Medulla oblongata (tissue), 1 donor: ENCODE measurements around the gene RAB14.

Experiments used
- DNase-seq: peaks from one replicate; pipeline ENCODE4 v3.0.0-alpha.2; 2015; ENCODE audit errors: extremely low spot score

Gene RAB14

DNA sequence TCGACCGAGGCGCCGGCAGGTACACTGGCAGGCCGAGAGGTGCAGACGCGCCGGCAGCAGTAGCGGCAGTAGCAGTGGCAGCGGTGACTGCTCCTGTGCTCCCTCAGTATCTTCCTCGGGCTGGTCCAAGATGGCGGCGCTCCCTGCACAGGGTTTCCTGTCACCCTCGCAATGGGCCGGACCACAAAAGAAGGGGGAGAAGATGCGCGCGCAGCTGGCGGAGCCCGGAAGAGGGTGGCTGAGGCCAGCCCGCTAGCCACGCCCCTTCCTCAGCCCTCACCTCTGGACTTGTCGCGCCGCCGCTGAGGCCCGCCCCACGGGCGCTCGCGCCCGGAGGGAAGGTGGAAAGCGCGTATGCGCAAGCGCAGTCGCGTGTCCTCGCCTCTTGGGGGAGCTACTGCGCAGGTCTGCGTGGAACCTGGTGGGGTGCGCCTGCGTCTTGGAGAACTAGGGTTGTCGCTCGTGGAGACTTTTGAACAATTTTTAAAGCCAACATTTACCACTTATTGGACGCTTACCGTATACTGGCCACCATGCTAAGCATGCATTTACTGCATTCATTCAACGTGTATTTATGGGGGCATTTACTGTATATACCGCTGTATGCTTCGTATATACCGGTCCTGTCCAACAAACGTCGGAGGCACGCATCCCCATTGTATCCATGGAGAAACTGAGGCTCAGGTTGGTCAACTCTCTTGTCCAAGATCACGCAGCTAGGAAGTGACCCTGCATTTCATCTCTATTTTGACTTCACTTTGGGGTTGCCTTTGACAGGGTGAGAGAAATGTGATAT, at the start of gene RAB14:
Gene RAB14 (minus strand): TSS at position 132 of the 796 bp plus-strand sequence. CDS start 8,457 bp downstream, outside the sequence.
- DNase-seq: peak; percentile 99

DNA sequence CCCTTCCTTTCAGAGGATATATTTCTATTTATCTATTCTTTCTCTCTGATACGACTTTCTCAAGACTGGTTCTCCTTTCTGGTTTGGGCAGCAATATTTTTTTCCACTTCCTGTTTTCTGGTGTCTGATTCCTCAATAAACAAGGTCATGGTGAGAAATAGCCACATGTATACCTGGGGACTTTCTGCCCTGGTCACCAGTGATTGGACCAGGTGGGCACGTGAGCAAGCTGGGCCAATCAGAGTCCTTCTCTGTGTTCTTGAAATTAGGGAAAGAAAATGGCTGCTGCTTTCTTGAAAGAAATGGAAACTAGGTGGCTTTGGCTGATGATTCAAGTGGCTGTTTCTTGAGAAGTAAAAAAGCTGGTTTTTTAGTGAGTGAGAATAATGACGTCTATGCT, 47.9 kb upstream of the RAB14 start:
- DNase-seq: no peak

DNA sequence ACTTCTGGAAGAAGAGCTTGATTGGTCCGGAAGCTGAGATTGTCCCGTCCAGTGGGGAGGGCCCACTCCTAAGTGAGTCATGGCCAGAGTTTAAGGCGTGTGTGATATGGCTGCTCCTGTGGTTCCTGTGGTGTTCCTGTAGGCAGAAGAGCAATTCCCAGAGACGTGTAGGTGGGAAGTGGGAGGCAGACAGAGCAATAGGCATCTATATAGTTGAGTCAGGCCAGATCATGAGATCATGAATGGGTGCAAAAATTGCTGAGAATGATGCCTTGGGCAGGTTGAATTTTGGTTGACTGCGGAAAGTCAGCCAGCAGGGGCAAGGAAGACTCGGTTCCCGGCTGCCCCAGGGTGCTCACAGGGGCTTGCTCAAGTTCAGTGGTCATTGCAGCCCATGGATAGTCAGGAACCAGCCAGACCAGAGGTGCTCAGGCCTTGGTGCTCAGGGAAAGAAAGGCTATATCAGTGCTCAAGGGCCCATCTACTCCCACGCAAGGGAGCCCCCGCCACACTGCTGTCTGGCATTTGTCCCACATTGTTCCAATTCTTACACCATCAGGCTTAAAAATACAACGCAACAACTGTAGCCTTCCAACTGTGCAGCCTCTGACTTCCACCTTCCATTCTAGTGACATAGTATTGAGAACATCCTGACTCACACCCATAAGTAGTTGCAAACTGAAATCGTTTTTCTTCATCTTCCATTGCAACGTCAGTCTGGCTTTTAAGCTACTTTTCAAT, 45.3 kb upstream of the RAB14 start:
- no peak for DNase-seq

DNA sequence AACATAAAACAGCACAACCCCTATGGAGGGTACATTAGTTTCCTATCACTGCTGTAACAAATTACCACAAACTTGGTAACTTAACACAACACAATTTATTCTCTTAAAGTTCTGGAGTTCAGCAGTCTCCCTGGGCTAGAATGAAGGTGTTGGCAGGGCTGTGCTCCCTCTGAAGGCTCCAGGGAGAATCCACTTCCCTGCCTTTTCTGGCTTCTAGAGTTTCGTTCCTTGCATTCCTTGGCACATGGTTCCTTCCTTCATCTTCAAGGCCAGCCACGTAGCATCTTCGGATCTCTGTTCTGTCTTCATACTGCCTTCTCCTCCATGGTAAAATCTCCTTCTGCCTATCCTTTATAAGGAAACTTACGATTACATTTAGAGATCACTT, 41.3 kb upstream of the RAB14 start:
- DNase-seq: no peak

DNA sequence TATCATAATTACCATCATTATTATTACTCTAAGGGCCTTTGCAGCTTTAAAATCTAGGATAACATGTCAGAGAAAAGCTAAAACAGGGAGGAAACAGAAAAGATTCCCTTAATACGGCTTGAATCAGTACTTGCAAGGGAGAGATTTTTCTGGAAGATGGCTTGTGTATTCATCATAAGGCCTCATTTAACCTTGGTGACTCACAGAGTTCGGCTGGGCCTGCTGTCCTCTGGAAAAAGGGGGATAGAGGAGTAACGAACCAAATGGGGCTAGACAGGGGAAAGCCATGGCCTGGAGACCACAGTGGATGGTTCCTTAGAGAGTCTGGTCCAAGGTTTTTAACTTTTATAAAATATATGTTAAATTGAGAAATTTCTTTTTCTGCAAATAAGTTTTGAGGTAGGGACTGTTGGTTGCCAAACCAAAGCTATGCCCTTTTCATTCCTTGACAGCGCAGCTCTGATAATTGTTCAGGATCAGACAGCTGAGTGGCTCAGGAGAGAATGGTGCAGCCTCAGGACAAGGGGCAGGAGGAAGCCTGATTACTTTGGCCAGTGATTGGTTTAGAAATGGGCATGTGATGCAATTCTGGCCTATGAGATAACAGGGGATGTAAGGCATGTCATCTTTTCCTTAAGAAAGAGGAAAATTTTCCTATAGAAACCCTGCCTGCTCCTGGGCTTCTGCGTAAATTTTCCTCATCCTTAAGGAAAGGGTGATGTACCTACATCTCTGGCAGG, 40.7 kb upstream of the RAB14 start:
- no peak for DNase-seq

DNA sequence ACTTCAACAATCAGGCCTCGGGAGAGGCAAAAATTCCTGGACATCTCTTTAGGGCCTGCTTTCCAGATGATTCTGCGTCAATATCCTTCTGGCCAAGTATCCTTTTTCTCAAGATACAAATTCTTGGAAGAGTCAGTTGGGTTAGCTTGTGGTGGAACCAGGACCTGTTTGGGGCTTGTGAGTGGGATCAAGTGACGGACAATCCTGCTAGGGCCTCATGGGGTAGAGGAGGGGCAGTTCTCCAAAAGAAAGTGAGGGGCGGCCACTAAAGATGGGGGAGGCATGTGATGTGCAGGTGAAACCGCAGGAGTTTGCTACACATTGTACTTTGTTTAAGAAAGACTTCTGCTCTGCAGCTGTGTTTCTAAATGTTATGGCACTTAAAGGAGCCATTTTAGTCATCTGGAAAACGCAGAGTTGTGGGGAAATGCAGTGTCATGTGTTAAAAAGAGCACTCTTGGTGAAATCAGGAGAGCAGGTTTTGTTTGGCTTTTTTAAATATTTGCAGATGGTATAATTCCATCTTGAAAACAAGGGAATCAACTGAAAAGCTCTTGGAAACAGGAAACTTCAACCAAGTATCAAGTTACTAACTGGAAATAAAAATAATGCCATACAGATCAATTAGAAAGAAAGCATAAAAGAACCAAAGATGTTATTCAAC, 38.9 kb upstream of the RAB14 start:
- DNase-seq: no peak

DNA sequence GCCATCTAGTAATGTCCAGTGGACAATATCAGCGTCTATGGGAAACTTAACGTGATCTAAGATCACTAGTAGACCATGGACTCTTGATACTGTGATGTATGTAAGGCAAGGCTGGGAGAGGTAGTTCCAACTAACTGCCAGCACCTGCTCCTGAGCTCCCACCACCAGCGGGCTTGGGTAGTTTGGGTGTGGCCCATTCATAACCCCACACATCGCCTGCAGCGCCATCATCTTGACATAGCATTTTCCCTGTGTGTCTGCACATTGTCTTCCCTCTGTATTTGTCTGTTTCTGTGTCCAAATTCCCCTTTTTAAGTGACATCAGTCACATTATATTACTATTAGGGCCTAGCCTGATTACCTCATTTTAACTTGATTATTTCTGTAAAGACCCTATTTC, 38.2 kb upstream of the RAB14 start:
- no peak for DNase-seq

DNA sequence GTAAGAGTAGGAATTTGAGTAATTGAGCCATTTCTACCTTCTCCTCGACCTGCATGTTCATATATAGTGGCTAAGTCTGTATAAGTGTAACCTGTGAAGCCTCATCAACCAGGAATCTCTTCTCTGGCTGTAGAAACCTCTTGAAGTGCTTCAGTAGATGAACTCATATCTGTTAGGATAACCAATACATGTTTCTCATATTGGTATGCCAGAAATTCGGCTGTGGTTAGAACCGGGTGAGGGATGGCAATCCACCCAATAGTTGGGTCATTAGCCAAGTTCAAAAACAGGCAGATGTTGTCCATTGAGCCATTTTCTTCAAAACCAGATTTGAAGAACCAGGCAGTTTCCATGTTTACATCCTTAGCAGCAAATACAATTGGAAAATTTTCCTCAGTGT, 37.4 kb upstream of the RAB14 start:
- DNase-seq: no peak

DNA sequence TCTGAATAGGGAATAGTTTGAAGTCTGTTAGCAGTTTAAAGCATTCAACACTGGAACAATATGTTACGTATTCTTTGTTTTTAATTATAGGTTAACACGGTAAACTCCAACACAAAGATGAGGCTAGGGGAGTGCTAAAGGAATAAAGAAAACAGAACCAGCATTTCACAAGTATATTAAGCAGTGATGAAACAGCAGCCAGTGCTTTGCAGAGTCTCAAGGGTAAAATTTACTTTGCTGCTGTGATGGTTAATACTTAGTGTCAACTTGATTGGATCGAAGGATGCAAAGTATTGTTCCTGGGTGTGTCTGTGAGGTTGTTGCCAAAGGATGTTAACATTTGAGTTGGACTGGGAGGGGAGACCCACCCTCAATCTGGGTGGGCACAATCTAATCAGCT, 36.2 kb upstream of the RAB14 start:
- no peak for DNase-seq

DNA sequence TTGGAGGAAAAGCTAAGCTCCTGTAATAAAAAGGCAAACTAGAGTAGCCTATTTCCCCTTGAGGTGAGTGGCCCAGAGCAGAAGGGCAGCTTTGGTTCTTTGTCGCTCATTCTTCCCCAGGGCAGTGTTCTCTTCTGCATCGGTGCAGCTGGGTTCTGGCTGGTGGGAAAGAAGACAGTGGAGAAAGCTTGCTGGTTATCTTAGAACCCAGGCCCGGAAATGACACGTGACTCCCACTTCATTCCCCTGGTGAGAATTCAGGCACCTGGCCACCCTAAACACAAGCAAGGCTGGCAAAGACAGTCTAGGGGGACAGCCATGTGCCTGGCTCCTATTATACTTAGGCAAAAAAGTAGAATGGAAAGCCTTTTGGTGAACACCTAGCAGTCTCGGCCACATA, 33.8 kb upstream of the RAB14 start:
- DNase-seq: no peak

DNA sequence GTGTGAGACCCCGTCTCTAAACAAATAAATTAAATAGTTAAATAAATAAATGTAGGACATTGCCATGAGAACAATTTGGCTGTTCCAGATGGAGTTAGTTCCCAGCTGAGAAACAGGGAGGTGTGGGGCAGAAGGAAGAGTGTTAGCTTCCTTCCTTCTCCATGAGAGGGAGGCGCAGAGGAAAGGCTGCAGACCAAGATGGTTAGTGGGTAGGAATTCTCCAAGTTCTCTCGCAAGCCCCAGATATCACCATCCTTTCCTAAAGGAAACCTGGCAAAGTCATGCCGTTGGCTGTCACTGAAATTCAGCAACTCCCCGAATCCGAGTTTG, 33.1 kb upstream of the RAB14 start:
- no peak for DNase-seq

DNA sequence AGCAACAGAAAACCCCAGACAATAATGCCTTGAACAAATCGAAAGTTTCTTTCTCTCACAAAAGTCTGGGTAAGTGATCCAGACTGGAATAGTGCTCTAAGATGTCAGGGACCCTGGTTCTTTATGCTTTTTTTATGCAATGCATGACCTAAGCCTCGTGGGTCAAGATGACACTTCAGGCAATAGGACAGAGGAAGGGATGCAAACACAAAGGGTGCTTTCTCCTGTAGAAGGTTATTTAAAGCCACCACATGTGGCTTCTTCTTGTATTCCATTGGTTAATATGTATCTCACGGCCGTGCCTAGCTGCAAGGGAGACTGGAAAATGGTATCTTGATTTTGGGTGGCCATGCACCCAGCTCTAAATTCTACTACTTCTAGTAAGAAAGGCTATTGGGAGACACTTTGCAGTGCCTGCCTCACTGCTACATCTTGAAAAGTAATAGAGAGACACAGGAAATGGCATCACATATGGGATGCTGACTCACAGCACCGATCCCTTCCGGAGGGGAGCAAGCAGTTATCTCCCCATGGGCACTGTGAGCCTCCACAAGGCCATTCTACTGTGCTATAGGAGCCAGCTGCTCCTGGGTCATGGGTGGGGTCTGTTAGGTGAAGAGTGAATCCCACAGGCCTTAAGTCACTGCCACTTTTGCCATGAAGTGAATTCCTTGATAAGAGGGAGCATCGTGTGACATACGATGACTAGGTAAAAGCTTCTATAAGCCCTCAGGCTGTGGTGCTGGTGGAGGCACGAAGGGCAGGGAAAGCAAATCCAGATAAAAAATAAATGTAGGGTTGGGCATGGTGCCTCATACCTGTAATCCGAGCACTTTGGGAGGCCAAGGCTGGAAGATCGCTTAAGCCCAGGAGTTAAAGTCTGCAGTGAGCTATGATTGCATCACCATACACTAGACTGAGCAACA, 32.5 kb upstream of the RAB14 start:
- DNase-seq: no peak

DNA sequence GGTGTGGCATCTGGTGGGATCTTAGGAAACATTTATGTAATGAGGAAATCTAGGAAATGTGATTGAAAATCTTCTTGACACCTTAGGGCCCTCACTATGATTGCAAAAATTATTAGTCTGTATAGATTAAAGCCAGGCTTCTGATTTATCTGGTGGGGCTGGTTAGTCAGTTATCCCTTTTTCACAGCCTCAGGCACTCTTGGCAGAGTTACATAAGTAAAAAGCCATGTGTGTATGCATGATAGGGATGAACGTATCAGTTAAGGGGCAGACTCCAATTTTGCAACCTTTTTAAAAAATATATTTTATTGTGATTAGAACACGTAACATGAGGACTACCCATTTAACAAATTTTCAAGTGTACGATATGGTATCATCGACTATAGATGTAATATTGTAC, 30.6 kb upstream of the RAB14 start:
- no peak for DNase-seq

DNA sequence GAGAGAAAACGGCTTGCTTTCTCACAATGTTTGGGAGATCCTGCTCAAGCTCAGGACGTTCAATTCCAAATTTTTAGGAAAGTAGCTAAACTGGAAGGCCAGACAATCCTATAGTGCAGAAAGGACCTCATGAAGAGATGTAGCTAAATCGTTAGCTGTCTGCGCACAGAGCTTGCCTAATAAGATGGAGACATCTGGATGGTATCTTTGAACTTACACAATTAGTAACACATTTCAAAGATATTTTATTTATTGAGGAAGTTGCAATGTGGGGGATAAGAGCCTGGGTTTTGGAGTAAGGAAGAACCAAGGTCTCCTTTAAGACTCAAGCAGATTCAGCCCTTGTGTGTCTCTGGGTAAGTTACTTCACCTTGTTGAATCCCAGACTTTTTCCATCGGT, 28.6 kb upstream of the RAB14 start:
- no peak for DNase-seq

DNA sequence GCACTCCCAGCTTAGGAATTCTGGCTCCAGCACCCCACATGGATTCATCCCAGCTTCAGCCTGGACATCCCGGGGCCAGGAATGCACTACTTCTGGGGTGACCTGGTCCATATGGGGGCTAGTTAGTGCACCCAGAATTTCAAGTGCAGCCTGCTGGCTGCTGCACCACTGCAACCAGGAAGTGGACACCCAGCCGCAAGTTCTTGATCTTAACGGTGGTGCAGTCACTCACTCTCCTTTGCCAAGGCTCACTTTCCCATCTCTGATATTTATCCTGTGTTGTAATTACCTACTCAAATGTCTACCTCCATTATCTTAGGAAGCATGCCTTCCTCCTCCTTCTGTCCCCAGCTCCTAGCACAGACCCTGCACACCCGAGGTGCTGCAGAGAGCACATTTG, 26.2 kb upstream of the RAB14 start:
- DNase-seq: no peak

DNA sequence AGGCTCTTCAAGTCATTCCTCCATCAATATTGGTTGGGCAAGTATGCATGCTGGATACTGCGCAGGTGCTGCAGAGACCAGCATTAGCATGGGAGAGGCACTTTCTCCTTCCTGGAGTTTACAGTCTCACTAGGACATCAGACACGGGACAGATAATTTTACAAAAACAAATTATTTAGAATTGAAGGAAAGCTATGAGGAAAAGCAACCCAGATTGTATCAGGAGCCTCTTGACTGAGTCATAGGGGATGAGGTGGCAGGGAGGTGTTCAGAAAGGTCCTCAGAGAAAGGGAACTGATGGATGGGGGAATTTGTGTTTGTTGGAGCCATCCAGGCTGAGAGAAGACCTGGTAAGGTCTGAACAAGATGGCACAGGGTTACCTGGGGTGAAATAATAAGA, 24.5 kb upstream of the RAB14 start:
- no peak for DNase-seq

DNA sequence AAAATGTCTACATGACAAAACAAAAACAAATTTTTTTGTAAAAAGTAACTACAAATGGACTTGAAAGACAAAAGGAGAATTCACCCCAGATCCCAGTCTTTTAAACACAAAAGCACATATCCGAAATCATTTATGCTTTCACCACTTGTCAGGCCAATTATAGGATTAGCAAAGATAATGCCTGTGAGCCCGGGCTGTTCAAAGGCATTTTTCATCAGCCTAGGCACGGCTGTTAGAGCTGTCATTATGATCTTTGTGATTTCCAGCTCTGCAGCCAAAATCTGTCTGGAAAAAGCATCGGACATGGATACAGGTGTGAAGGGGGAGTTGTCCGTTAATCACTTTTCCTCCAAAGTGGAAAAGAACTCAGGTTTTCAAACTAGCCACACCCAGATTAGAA, 23.6 kb upstream of the RAB14 start:
- DNase-seq: no peak

DNA sequence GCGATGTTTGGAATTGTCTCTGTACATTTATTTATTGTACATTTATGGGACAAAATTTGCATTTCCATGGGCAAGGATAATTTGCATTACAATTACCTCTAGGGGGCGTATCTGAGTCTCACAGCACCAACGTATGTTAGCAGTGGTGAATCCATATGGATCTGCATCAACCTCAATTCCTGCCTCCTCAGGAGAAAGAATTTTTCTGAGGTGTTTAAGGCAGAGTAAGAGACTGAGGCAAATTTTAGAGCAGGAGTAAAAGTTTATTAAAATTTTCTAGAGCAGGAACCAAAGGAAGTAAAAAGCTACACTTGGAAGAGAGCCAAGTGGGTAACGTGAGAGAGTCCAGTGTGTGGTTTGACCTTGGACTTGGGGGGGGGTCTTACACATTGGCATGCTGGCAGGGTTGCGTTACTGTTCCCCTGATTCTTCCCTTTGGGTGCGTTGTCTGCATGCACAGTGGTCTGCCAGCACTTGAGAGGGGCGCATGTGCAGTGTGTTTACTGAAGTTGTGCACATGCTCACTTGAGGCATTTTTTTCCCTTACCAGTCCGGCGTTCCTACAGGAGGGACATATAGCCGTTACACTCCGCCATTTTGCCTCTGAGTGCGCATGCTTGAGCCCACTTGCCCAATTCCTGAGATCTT, 21.0 kb upstream of the RAB14 start:
- peak; percentile 69 for DNase-seq

DNA sequence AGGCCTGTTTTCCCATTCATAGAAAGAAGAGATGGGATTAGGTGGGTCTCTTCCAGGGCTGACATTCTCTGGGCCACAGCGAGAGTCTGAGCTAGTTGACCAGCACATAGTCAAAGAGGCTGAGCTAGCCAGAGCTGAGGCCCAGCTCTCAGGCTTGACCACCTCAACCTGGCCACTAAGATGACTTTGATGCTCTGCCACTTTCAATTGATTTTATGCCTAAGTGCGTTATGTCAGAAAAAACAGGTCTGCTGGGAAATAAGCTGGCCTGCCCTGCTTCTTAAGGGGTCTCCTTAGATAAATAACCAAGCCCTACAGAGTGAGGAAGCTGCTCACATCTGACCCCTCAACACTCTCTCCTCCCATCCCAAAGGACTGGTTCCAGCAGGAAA, 20.0 kb upstream of the RAB14 start:
- DNase-seq: no peak

DNA sequence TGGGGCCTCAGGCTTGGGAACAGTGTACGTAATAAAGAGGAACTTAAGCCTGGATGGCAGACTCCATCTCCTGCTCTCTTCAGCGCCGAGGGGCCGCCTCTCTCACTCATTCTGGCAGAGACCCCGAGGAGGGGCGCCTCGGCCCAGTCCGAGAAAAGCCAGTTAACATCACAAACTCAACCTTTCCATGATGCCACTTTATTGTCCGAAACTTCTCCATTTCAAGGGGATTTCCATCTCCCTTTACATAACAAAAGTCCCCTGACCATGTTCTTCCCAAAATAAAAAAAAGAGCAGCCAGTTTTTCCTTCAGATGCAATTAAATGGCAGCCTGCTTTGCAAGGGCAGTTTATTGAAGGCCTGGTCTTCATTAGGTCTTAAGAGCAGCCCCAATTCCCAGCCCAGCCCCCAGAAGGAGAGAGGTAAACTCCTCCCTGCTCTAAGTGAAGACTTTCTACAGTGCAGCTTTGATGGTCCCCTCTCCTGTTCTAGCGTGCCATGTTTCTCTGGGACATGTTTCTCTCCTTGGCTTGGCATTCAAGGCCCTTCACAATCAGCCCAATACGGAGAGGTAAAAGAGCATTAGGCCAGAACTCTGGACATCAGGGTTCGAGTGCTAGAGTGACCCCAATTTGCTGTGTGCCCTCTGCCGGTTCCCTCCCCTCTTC, 19.5 kb upstream of the RAB14 start:
- peak; percentile 29 for DNase-seq
